ENCODE results near the gene FAP.

Gene FAP

DNA sequence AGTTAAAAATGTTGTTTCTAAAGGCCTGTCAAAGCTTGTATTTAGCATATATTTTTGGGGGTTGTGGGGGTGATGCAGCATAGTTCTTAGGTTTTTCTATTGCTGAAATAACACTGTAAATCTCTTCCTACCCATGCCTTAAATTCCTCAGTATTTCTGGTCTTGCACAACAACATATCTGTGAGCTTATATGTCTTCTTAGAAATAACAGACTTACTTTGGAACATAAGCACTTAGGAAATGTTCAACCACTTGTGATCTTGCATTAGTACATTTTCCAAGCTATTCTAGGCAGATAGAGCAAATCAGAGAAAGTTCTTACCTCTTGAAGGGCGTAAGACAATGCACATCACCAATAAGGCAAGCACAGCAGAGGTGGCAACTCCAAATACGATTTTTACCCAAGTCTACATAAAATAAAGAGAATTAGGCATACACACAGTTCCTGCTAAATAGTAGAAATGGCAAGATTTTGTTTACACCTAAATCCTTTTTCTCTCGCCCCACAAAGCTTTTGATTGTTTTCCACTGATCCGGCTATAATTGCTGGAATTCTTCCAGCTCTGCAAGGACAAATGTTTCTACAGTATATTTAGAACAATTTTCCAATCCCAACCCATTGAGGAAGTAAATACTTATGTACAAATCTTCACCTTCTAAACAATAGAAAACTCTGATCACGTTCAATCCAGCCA is 512 bp downstream of the FAP start:
- no peak for DNase-seq (ENCODE audit: low spot score)

DNA sequence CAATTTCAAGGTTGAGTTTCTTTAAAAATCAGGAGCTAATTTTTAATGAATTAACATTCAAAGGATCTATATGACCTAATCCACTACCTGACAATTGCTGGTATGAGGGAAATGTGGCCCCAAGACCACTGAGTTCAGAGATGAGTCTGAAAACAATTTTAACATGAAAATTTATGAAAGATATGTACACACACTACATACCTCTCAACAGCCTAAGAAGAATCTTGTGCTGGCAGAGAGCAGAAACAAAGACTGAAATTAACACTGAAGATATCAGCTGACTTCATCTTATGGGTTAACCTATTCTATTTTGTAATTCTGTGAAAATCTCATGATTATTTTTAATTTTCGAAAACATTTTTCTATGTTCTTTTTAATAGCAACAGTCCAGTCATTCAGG is 1.7 kb downstream of the FAP start:
- DNase-seq (ENCODE audit: low spot score), result no peak

DNA sequence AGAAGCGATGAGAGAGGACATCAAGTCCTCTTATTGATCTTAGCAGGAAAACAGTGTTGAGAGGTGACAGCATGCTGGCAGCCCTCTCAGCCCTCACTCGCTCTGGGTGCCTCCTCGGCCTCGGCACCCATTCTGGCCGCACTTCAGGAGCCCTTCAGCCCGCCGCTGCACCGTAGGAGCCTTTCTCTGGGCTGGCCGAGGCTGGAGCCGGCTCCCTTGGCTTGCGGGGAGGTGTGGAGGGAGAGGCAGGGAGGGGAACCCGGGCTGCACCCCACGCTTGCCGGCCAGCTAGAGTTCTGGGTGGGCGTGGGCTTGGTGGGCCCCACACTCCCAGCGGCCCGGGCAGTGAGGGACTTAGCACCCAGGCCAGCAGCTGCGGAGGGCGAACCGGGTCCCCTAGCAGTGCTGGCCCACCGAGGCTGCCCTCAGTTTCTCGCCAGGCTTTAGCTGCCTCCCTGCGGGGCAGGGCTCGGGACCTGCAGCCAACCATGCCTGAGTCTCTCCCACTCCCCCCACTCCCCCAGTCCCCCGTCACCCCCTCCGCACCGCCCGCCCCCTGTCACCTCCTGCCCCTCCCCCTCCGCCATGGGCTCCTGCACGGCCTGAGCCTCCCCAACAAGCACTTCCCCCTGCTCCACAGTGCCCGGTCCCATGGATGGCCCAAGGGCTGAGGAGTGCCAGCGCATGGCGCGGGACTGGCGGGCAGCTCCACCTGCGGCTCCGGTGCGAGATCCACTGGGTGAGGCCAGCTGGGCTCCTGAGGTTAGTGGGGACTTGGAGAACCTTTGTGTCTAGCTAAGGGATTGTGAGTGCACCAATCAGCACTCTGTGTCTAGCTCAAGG is 8.4 kb downstream of the FAP start:
- no peak for DNase-seq (ENCODE audit: low spot score)

DNA sequence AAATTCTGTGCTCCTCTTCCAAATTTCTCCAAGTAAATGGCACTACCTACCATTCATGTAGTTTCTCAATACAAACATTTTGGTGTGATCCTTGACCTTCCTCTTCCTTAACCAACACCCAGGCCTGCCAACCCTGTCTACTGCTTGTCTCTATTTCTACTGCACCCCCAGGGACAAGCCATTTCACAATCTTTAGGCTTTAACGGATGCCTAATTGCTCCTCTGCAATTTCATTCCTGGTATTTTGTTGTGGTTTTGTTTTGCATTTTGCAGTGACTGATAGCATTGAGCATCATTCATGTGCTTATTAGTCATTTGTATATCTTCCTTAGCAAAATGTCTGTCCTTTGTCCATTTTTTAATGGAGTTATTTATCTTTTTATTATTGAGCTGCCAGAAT is 10.0 kb downstream of the FAP start:
- DNase-seq (ENCODE audit: low spot score), result no peak

DNA sequence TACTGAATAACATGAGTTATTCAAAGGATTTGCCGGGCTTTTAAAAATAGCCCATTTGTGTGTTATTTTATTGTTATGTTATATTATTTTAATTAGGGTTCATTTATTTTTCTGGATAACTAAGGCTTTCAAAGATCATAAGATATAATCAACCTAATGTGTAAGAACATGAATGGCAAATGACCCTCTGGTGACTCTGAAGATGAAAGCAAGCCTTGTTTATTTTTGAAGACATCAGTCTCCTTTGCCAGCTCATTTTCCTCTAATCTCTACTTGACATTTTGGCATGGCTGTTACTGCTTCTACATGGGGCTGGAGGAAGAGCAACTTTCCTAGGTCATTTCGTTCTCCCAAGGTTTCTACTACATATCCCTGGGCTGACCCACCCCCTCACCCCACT is 10.6 kb downstream of the FAP start:
- DNase-seq (ENCODE audit: low spot score), result no peak

DNA sequence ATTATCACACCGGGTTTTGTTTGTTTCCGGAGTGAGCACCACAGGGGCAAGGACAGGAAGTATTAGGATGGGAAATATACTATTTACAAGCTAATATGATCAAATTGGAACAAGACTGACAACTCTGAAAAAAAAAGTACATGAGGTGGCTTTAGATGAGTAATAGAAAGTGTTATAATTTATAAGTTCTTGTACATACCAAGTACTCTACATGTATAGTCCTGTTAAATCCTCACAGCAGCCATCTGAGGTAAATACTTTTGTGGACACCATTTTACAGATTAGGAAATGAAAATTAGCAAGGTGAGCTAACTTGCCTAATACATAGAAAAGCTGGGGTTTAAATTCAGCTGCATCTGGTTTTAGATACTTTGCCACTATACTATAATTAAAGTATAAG is 11.2 kb downstream of the FAP start:
- DNase-seq (ENCODE audit: low spot score), result no peak

DNA sequence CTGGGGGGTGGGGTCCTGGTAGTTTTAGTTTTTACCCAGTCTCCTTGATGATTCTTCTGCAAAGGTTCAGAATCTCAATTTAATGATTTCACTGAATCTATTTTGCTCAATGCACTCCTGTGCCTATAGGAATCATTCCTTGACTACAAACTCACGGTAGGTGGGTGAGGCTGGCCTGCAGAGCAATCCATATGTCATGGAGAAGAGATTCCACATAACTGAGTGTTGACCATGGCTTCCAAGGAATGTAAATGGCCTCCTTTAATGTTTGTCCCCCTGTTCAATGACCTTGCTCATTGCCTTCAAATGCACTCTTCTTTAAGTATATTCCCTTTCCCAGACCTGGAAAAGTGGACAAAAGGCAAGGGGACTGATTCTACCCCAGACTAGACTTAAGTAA is 12.5 kb downstream of the FAP start:
- no peak for DNase-seq (ENCODE audit: low spot score)

DNA sequence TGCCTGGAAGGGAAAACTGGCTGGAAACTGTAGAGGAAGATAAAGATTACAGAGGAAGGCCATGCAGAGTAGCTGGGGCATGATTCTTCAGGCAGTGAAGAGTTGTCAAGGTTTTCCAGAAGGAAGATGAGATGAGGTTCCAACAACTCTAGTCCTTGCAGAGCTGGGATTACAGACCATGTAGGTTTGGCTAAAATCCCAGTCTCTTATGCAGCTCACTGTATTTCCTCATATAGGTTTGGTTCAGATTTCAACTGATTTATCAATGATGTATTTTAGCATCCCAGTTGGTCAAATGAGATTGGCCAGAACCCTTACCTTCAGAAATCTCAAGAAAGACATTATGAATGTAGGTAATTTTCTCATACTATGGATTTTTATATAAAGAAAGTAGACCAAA is 16.4 kb downstream of the FAP start:
- no peak for DNase-seq (ENCODE audit: low spot score)

DNA sequence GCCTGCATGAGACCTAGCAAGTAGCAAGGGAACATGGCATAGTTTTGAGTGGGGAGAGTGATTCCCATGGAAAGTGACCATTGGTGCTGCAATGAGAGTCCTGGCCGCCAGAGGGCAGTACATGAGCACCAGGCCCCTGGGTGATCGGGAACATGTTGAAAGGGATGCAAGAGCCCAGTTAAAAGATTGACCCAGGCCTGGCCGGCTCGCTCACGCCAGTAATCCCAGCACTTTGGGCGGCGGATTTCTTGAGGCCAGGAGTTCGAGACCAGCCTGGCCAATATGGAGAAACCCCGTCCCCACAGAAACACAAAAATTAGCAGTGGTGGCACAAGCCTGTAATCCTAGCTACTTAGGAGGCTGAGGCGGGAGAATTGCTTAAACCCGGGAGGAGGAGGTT is 22.2 kb downstream of the FAP start:
- DNase-seq (ENCODE audit: low spot score), result peak; percentile 57

DNA sequence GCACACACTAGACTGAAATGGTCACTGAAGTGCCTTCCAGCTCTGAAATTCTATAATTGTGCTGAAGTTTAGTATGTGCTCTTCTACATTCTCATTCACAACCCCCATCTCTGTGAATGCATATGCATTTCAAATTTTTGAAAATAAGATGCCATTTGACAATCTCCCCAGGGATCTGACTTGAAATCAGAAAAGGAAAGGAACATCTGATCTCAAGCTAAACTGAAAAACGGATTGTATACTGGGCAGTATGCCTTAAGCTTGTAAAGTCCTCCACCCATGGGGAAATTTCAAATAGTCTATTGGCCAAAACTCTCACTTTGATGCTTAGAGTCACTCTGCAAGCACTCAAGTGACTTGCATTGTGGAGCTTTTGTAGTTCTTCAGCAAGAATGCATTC is 22.9 kb downstream of the FAP start:
- DNase-seq (ENCODE audit: low spot score), result no peak

DNA sequence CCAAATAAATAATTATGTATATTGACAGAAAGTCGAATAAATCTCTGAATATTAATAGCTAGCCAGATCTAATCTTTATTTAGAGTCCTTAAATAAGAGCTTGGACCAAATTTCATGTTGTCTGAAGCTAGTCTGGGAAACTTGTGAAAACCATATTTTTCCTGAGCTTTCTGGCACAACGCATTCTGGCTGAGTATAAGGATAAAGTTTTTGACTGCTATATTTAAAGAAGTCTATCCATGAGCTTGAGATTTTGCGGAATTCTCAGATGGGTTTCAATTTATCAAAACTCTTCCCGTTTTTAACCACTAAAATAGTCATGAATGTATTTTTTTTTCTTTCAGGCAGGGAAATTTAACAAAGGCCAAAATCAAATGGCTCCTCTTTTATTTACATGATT is 23.8 kb downstream of the FAP start:
- no peak for DNase-seq (ENCODE audit: low spot score)

DNA sequence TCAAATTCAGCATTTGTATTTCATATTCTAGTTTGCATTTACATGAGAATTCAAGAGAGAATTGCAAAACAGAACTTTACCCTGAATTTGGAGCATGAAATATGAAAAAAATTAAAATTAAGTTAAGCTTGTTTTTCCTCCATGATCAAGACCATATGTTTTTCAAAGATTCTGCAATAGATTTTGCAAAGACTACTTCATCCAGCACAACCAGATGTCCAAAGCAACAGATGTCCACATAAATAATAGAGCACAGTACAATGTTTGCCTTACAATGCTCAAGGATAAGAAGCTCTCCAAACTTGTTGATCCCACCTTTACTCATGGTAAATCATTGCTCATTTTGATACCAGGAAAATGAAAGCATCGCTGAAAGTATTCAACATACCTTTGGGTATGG is 25.6 kb downstream of the FAP start:
- DNase-seq (ENCODE audit: low spot score), result no peak

DNA sequence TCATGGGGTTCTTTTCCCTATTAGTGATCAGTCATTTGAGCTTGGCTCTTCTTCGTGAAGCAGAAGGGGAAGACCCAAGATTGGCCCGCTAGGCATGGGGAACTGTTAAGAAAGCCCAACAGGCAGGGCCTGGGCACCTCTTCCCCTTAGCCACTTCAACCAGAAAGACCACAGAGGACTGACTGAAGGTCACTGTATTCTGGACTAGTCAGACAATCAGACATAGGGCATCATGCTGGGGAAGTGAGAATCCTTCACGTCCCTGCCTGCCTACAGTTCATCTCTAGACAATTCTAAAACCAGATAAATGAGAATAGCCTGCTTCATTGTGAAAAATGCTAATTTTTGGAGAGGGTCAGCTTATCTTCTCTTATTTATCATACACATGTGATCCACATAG is 28.1 kb downstream of the FAP start:
- DNase-seq (ENCODE audit: low spot score), result no peak

DNA sequence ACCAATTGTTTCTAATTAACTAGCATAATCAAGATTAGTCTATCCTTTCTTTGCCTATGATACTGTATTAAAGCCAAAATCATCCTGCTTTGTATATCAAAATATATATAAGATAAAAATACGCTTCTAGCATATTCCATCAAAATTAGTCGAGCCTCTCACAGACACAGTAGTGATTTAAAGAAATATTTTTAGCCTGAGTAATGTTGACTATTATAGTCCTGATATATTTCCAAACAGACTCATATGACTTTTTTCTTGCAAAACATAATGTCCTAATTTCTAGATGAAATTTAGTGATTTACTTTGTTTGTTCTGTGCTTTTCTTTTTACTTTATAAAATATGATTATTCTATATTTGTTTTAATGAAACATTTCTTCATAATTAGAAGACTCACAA is 30.9 kb downstream of the FAP start:
- DNase-seq (ENCODE audit: low spot score), result no peak

DNA sequence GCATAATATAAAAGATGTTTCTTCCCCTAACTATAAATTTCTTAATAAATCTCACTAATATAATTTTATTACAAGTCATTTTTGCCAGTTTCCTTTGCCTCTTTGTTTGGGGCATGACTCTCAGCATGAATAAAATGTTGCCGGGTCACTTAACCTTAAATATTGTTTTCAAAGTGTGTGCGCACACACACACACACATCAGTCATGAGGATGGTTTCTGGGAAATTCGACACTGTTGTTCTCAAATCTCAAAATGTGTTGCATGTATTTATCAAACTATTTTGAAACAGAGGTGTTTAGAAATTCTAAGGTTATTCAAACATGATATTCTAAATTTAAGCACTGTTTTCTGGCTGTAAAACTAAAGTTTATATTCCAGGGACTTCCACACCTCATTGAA is 31.5 kb downstream of the FAP start:
- no peak for DNase-seq (ENCODE audit: low spot score)

DNA sequence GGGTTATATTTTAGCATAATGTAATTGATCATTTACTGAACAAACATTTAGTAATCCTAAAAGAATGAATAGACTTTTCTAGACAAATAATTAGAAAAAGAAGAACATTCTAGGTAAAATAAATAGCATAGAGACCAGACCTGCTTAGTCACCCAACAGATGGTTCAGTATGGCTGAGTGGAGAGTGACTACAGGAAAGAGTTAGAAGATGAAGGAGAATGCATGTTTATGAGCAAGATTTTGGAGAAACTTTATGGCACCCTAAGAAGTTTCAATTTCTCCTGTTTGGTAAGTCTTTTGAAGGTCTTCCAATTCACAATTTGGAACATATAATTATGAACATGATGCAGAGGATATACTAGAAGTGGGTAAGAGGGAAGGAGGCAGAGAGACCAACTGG is 32.9 kb downstream of the FAP start:
- no peak for DNase-seq (ENCODE audit: low spot score)

DNA sequence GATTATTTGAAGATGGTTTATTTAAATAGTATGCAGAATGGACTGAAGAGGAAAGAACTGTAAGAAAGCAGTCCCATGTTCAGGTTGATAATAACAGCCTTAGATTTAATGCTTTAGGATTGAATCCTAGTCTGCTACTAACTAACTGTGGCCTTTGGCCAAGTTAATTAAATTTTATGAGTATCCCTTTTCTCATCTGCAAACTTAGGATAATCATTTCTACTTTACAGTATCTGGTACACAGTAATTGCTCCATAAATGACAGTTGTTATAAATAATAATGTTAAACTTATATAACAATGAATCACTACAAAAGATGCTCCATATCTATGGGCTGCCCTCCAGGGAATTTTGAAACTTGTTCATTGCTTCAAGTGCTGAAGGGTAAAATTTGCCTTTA is 41.0 kb downstream of the FAP start:
- DNase-seq (ENCODE audit: low spot score), result no peak

DNA sequence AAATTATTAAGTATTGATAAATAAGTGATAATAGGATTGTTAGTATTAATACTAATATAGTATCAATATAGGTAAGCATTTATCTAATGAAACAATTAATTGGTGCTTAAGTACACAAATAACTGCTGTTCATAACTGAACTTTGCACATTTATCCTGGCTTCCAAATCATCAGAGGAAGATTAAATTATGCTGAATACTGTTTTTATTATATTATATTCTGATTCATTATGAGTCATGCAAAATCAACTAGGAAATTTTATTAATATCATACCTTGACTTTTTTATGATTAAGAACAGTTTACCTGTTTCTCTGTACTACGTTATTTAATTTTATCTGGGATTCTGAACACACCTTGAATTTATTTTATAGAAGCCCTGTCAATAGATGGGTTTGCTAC is 42.6 kb downstream of the FAP start:
- no peak for DNase-seq (ENCODE audit: low spot score)

DNA sequence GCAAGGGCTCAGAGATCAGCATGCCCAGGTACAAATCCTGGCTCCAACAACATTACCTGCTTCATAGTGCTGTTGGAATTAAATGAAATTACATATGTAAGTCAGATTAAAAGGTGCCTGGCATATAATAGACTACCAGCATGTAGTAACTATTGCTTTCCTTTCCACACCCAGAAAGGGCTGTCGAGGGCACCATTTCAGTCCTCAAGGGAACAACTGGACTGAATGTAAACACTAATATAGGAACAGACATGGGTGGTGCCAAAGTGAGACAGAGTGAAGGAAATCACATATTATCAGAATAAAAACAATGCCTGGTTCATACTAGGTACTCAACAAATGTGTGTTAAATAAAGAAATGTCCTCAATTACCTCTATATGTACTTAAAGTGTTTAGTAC is 43.3 kb downstream of the FAP start:
- no peak for DNase-seq (ENCODE audit: low spot score)

DNA sequence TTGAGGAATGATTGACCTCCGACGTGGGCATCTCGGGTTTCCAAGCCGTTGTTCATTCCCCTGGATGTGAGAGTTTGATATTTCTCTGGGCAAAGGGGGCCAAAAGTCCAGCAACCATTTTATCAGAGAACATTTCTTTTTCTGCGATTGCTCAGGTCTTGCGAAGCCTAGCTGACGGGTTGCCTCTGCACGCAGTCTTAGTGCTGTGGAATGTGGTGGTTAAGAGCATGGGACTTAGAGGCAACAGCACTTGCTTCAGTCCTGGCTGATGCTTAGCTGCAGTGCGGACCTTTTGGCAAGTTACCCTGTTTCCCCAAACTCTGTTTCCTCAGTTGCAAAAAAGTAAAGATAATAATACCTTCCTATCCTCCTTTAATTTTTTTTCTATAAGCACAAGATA is 45.0 kb downstream of the FAP start:
- no peak for DNase-seq (ENCODE audit: low spot score)

DNA sequence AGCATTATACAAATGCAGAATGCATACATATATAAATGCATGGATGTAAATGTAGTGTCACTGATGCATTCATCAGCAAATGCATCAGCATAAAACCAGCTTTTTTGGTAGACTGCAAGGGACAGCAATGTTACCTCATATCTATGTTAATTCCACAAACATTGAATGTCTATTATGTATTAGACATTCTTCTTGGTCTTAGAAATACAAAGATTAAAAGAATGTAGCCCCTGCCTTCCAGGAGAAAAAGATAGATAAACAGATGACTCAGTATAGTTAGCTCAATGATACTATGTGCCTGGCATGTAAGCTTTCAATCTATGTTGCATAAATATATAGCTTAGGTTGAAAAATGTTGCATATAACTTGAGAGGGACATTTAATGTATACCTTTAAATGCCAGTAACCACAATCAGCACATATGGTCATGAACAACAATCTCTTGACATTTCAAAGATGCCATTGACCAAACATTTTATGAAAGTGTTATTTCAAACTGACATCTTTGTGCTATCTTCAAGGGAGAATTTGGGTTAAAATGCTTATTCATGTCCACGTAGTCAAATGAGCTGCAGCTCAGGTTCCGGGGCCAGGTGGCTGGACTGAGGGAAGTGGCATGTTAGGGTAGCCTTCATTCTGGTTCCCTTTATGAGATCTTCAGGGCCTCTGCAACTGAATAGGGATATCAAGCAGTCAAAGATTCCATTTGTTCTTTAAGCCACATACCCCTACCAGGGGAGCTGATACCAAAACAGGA is 46.0 kb downstream of the FAP start:
- DNase-seq (ENCODE audit: low spot score), result no peak

DNA sequence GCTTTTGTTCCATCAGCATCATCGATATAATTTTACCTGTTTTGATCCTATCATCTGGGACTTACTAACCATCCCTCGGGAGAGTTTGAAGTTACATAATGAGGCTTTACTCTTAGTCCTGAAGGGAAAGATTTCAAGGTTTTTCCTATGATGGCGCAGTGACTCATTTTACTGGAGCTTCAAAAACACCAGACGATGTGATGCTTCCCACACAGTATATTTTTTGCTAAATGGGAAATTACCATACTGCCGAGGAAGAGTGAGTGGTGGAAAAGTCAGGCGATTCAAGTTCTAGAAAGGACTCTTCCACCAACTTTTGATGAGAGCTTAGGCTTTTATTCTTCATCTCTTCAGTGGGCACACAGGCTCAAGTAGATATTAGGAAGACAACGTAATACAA is 46.6 kb downstream of the FAP start:
- DNase-seq (ENCODE audit: low spot score), result no peak

DNA sequence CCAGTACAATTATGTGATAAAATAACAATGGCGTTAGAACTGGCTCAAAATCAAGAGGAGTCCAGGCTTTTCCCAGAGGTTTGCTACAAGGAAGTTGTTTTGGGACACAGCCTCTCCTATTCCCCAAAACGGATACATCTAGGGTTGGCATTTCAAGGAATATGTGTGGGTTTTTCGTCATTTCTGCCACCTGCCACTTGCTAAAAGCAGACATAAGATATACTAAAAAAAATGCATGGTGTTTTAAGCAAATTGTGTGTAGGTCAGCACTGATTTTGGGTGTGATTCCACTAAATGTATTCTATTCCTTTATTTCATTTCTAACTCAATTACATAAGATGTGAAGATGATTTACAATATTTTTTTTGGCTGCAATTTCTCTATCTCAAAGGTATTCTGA is 54.8 kb downstream of the FAP start:
- no peak for DNase-seq (ENCODE audit: low spot score)
